GM12873 (cell line): ENCODE measurements around the gene CLPTM1.
"Not testable (repeated sequence)": the region's sequence is repeated elsewhere in the genome, so short reads cannot be mapped to it uniquely, and the experiment has no call there.

Source experiments
- TF ChIP-seq, protein P1 (sequence below): IDR thresholded peaks from 2 replicates; pipeline ENCODE4 v1.5.1; 2012; ENCODE audit warnings: low read depth, mild to moderate bottlenecking, moderate library complexity, low read length, control low read depth; ENCODE audit not compliant: insufficient read depth; ENCODE audit errors: missing control alignments

Gene CLPTM1

DNA sequence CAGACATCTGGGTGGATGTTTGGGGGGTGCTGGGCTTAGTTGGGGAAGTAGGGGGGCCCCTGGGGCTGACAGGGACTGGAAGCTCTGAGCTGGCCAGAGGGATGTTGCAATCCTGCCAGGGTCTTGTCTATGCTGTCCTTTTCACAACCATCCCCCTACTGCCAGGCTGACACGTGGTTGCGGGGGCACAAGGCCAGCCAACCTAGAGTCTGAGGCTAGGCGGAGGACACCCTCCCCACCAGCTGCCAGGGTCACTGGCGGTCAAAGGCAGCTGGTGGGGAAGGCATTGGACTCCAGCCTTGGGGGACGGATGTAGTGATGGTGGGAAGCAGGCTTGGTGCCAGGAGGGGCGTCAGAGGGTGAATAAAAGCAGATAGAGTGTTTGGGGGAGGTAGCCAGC lies 42.3 kb upstream of the CLPTM1 start:
- TF ChIP-seq, protein P1, sequence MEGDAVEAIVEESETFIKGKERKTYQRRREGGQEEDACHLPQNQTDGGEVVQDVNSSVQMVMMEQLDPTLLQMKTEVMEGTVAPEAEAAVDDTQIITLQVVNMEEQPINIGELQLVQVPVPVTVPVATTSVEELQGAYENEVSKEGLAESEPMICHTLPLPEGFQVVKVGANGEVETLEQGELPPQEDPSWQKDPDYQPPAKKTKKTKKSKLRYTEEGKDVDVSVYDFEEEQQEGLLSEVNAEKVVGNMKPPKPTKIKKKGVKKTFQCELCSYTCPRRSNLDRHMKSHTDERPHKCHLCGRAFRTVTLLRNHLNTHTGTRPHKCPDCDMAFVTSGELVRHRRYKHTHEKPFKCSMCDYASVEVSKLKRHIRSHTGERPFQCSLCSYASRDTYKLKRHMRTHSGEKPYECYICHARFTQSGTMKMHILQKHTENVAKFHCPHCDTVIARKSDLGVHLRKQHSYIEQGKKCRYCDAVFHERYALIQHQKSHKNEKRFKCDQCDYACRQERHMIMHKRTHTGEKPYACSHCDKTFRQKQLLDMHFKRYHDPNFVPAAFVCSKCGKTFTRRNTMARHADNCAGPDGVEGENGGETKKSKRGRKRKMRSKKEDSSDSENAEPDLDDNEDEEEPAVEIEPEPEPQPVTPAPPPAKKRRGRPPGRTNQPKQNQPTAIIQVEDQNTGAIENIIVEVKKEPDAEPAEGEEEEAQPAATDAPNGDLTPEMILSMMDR: no peak

- TF ChIP-seq, protein P1: not testable (repeated sequence)
Observed at GRCh38 chr19:44914433-44915206, 40.6 kb upstream of the CLPTM1 start, which contains the start of gene APOC1. TSS of gene APOC1 (plus strand) at chr19:44914608. CDS start at chr19:44914892, 284 bp downstream.

- TF ChIP-seq, protein P1: no peak
Observed at GRCh38 chr19:44924243-44924725, 30.9 kb upstream of the CLPTM1 start.

GRCh38 chr19:44925114-44925891 lies 29.9 kb upstream of the CLPTM1 start:
- TF ChIP-seq, protein P1: no peak

DNA sequence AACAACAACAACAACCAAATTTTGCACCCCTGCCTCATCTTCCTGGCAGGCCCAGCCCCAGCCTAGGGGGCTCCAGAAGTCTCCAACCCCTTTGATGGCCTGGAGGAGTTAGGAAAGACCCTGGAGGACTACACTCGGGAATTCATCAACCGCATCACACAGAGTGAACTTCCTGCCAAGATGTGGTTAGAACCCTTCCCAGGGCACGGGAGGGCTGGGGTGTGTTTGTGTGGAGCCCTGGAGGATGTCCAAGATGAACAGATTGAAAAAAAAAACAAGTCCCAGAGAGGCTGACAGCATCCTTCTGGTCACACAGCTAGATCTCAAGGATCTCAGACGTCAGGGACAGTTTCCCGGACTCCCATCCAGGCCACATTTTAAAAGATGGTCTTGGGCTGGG lies 27.4 kb upstream of the CLPTM1 start:
- TF ChIP-seq, protein P1: no peak

GRCh38 chr19:44930088-44930487 lies 25.1 kb upstream of the CLPTM1 start:
- TF ChIP-seq, protein P1: no peak

- TF ChIP-seq, protein P1: no peak
Observed at GRCh38 chr19:44931541-44931940, 23.6 kb upstream of the CLPTM1 start.
